GM12878 (cell line): ENCODE results near the gene SOX18. TPM values are rescaled to one million over a fixed set of nuclear protein-coding genes. Genes with fewer than 3 reads are reported as not detected.
A peak's percentile ranks its signal among the peaks of the same experiment; 100 is the strongest.

Source experiments
- CHD2 ChIP-seq: IDR thresholded peaks from 2 replicates; pipeline ENCODE4 v1.6.1; 2011; ENCODE audit warnings: low read depth, low read length, improper control_type of control experiment, borderline replicate concordance
- ETV6 ChIP-seq, 2 experiments: fragments of 450-650 bp in 1 of 2; IDR thresholded peaks in 1 of 2; conservative IDR thresholded peaks in 1 of 2; 2 replicates each; pipeline ENCODE4 v1.6.1; 2014; ENCODE audit warnings: antibody characterized with exemption in 1 of 2, borderline replicate concordance in 1 of 2, low read depth in 1 of 2, mild to moderate bottlenecking in 1 of 2, moderate library complexity in 1 of 2
- JUND ChIP-seq: IDR thresholded peaks from 2 replicates; pipeline ENCODE4 v1.6.1; 2012; ENCODE audit warnings: low read depth, mild to moderate bottlenecking, low read length, improper control_type of control experiment, moderate library complexity
- MTA2 ChIP-seq: fragments of 450-650 bp; IDR thresholded peaks from 2 replicates; pipeline ENCODE4 v1.6.1; 2016; ENCODE audit warnings: low read depth, mild to moderate bottlenecking, moderate library complexity
- NFYB ChIP-seq: IDR thresholded peaks from 2 replicates; pipeline ENCODE4 v1.6.1; 2011; ENCODE audit warnings: low read depth, mild to moderate bottlenecking, low read length, improper control_type of control experiment, moderate library complexity; ENCODE audit not compliant: insufficient read depth
- RBBP5 ChIP-seq: fragments of 200-600 bp; sonication (generic); conservative IDR thresholded peaks from 2 replicates; pipeline ENCODE4 v1.6.1; 2016
- SRF ChIP-seq, 2 experiments: IDR thresholded peaks; 2 replicates each; pipeline ENCODE4 v1.6.1; 2011; ENCODE audit warnings: low read depth in 2 of 2, low read length in 2 of 2, mild to moderate bottlenecking in 1 of 2, moderate library complexity in 1 of 2
- WRNIP1 ChIP-seq: IDR thresholded peaks from 2 replicates; pipeline ENCODE4 v1.6.1; 2011; ENCODE audit warnings: low read depth, low read length, improper control_type of control experiment, borderline replicate concordance
- ZSCAN29 ChIP-seq: fragments of 450-650 bp; IDR thresholded peaks from 2 replicates; pipeline ENCODE4 v1.6.1; 2017; ENCODE audit warnings: mild to moderate bottlenecking, moderate library complexity
- polyA plus RNA-seq, 11 experiments: library from polyadenylated mRNA; depleted of rRNA in 4 of 11; unstranded in 6 of 11; stranded (reverse) in 5 of 11; fragments of >200 nt; fragmentation: Nextera tagmentation in 4 of 11; fragmentation: Illumina TruSeq in 1 of 11; extraction: Ambion mirVana in 4 of 11; extraction: Trizol in 1 of 11; gene quantifications; 1 replicate in 1 of 11; 2 replicates in 10 of 11; pipeline versions ENCODE4 v1.2.1 to v1.2.3, GENCODE V29; 2011 to 2016; ENCODE audit warnings: inconsistent platforms in 2 of 11, missing spikeins in 2 of 11, low read depth in 1 of 11
- total RNA-seq, 4 experiments: library from RNA; depleted of rRNA in 3 of 4; stranded (reverse); fragments of >200 nt in 3 of 4; fragmentation: Illumina TruSeq in 1 of 4; extraction: Trizol in 1 of 4; gene quantifications; 2 replicates each; pipeline versions ENCODE4 v1.2.1 to v1.2.3, GENCODE V29; 2013 to 2021
- TF ChIP-seq, protein P1 (sequence below): IDR thresholded peaks from 2 replicates; pipeline ENCODE4 v1.6.1; 2012; ENCODE audit warnings: mild to moderate bottlenecking, low read depth, low read length
- TF ChIP-seq, protein P2 (sequence below): IDR thresholded peaks from 2 replicates; pipeline ENCODE4 v1.6.1; 2012; ENCODE audit warnings: improper control_type of control experiment, low read depth, low read length; ENCODE audit not compliant: insufficient replicate concordance
- TF ChIP-seq, protein P3 (sequence below): IDR thresholded peaks from 2 replicates; pipeline ENCODE4 v1.6.1; 2012; ENCODE audit warnings: low read depth, low read length, improper control_type of control experiment
- TF ChIP-seq, protein P4 (sequence below): fragments of 450-650 bp; IDR thresholded peaks from 2 replicates; pipeline ENCODE4 v1.6.1; 2018; ENCODE audit warnings: mild to moderate bottlenecking, low read depth, moderate library complexity; ENCODE audit not compliant: partially characterized antibody

Gene SOX18
- total and polyA plus RNA-seq, 10 of the 15 experiments (the other 5 are each of a cell fraction or from before 2014, with no cell fraction given): 0.05 to 5.6 (median 0.28) TPM; not detected in 3

DNA sequence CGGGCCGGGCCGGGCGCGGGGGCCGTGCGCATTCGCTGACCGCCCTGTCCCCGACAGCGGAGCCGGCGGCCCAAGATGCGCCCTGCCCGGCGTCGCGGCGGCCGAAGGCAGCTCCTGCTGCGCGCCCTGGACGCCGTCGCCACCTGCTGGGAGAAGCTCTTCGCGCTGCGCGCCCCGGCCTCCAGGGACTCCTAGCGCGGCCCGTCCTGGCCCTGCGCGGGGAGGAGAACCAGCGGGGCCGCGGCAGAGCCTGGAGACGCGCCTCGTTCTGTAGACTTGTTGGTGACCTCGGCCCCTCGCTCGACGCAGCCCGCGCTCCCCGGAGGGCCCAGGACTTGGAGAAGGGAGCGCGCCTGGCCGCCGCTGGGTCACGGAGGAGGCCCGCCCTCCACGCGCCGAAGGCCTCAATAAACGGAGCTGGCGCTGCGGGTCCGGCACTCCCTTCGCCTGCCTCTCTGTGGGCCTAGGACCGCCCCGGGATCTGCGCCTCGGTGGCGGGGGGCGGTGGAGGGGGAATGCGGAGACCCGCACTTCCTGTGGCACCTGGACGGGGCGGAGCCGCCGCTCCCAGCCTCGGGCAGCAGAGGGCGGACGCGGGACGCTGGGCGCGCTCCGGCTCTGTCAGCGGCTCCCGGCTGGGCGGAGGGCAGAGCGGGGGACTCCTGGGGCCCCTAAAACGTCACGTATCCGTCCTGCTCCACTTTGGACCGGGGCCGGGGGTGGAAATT is 10.7 kb downstream of the SOX18 start (continued):
- TF ChIP-seq ETV6 (conservative IDR thresholded peaks at IDR 0.05 in 1 of 2, IDR thresholded peaks at IDR 0.05 in 1 of 2; ENCODE audit: borderline replicate concordance in 1 of 2, low read depth in 1 of 2) (no peak), WRNIP1 (no peak), NFYB (no peak), MTA2 (0 out of 2 replicates have a peak, but pooled peaks have one; percentile 28), JUND (no peak), SRF (IDR thresholded peaks at IDR 0.05; ENCODE audit: low read depth in 2 of 2, low read length in 2 of 2) (no peak), RBBP5 (no peak), ZSCAN29 (no peak), CHD2 (no peak)
- TF ChIP-seq, protein P1, sequence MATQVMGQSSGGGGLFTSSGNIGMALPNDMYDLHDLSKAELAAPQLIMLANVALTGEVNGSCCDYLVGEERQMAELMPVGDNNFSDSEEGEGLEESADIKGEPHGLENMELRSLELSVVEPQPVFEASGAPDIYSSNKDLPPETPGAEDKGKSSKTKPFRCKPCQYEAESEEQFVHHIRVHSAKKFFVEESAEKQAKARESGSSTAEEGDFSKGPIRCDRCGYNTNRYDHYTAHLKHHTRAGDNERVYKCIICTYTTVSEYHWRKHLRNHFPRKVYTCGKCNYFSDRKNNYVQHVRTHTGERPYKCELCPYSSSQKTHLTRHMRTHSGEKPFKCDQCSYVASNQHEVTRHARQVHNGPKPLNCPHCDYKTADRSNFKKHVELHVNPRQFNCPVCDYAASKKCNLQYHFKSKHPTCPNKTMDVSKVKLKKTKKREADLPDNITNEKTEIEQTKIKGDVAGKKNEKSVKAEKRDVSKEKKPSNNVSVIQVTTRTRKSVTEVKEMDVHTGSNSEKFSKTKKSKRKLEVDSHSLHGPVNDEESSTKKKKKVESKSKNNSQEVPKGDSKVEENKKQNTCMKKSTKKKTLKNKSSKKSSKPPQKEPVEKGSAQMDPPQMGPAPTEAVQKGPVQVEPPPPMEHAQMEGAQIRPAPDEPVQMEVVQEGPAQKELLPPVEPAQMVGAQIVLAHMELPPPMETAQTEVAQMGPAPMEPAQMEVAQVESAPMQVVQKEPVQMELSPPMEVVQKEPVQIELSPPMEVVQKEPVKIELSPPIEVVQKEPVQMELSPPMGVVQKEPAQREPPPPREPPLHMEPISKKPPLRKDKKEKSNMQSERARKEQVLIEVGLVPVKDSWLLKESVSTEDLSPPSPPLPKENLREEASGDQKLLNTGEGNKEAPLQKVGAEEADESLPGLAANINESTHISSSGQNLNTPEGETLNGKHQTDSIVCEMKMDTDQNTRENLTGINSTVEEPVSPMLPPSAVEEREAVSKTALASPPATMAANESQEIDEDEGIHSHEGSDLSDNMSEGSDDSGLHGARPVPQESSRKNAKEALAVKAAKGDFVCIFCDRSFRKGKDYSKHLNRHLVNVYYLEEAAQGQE: no peak
- TF ChIP-seq, protein P2, sequence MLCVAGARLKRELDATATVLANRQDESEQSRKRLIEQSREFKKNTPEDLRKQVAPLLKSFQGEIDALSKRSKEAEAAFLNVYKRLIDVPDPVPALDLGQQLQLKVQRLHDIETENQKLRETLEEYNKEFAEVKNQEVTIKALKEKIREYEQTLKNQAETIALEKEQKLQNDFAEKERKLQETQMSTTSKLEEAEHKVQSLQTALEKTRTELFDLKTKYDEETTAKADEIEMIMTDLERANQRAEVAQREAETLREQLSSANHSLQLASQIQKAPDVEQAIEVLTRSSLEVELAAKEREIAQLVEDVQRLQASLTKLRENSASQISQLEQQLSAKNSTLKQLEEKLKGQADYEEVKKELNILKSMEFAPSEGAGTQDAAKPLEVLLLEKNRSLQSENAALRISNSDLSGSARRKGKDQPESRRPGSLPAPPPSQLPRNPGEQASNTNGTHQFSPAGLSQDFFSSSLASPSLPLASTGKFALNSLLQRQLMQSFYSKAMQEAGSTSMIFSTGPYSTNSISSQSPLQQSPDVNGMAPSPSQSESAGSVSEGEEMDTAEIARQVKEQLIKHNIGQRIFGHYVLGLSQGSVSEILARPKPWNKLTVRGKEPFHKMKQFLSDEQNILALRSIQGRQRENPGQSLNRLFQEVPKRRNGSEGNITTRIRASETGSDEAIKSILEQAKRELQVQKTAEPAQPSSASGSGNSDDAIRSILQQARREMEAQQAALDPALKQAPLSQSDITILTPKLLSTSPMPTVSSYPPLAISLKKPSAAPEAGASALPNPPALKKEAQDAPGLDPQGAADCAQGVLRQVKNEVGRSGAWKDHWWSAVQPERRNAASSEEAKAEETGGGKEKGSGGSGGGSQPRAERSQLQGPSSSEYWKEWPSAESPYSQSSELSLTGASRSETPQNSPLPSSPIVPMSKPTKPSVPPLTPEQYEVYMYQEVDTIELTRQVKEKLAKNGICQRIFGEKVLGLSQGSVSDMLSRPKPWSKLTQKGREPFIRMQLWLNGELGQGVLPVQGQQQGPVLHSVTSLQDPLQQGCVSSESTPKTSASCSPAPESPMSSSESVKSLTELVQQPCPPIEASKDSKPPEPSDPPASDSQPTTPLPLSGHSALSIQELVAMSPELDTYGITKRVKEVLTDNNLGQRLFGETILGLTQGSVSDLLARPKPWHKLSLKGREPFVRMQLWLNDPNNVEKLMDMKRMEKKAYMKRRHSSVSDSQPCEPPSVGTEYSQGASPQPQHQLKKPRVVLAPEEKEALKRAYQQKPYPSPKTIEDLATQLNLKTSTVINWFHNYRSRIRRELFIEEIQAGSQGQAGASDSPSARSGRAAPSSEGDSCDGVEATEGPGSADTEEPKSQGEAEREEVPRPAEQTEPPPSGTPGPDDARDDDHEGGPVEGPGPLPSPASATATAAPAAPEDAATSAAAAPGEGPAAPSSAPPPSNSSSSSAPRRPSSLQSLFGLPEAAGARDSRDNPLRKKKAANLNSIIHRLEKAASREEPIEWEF: no peak
- TF ChIP-seq, protein P3, sequence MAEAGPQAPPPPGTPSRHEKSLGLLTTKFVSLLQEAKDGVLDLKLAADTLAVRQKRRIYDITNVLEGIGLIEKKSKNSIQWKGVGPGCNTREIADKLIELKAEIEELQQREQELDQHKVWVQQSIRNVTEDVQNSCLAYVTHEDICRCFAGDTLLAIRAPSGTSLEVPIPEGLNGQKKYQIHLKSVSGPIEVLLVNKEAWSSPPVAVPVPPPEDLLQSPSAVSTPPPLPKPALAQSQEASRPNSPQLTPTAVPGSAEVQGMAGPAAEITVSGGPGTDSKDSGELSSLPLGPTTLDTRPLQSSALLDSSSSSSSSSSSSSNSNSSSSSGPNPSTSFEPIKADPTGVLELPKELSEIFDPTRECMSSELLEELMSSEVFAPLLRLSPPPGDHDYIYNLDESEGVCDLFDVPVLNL: no peak
- TF ChIP-seq, protein P4, sequence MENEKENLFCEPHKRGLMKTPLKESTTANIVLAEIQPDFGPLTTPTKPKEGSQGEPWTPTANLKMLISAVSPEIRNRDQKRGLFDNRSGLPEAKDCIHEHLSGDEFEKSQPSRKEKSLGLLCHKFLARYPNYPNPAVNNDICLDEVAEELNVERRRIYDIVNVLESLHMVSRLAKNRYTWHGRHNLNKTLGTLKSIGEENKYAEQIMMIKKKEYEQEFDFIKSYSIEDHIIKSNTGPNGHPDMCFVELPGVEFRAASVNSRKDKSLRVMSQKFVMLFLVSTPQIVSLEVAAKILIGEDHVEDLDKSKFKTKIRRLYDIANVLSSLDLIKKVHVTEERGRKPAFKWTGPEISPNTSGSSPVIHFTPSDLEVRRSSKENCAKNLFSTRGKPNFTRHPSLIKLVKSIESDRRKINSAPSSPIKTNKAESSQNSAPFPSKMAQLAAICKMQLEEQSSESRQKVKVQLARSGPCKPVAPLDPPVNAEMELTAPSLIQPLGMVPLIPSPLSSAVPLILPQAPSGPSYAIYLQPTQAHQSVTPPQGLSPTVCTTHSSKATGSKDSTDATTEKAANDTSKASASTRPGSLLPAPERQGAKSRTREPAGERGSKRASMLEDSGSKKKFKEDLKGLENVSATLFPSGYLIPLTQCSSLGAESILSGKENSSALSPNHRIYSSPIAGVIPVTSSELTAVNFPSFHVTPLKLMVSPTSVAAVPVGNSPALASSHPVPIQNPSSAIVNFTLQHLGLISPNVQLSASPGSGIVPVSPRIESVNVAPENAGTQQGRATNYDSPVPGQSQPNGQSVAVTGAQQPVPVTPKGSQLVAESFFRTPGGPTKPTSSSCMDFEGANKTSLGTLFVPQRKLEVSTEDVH: no peak
